Endothelial cell of umbilical vein (primary cell): ENCODE measurements around the gene ATP1A4. TPM values are rescaled to one million over a fixed set of nuclear protein-coding genes. Genes with fewer than 3 reads are reported as not detected.

ENCODE experiments used
- BruUV-seq: library from RNA; stranded (reverse); fragments of 400-500 nt; replicated peaks from 2 replicates; lab custom pipeline; 2021; lab: Mats Ljungman, UMichigan
- CTCF ChIA-PET: fragments of 300-600, 350-600 bp; sonication (Branson Sonifier 250); formaldehyde crosslinking; loops from one replicate; lab custom pipeline; 2021; ENCODE audit warnings: antibody characterized with exemption, inconsistent platforms; lab: Charles Lee
- POLR2A ChIA-PET: fragments of 300-600, 350-600 bp; sonication (Branson Sonifier 250); formaldehyde crosslinking; loops from one replicate; lab custom pipeline; 2021; ENCODE audit warnings: antibody characterized with exemption, inconsistent platforms; lab: Charles Lee
- DNase-seq: peaks from one replicate; pipeline ENCODE4 v3.0.0-alpha.2; 2011; ENCODE audit warnings: low read depth, low spot score
- FAIRE-seq: peaks from 2 replicates; lab custom pipeline; 2011; peaks lifted over from hg19 to GRCh38; lab: Jason Lieb, UNC
- H2AFZ ChIP-seq: 2 replicates; pipeline ENCODE4 v1.6.0; 2012; ENCODE audit warnings: low read depth, low read length, control low read depth, inconsistent platforms
- H3K27ac ChIP-seq: 2 replicates; pipeline ENCODE4 v1.5.1; 2011; ENCODE audit warnings: low read depth, mild to moderate bottlenecking, control low read depth, low read length, moderate library complexity; ENCODE audit not compliant: insufficient read depth
- H3K27me3 ChIP-seq, 2 experiments: 2 replicates each; pipeline versions ENCODE4 v1.6.0 to v1.6.1; 2011; ENCODE audit warnings: low read length in 2 of 2, mixed read lengths in 1 of 2; ENCODE audit not compliant: control insufficient read depth in 2 of 2, insufficient read depth in 2 of 2
- H3K36me3 ChIP-seq, 2 experiments: 2 replicates in 1 of 2; 3 replicates in 1 of 2; pipeline ENCODE4 v1.5.1; 2011; ENCODE audit warnings: low read length in 2 of 2, mild to moderate bottlenecking in 1 of 2, moderate library complexity in 1 of 2; ENCODE audit not compliant: control insufficient read depth in 2 of 2, insufficient read depth in 2 of 2; ENCODE audit errors: extremely low read depth in 1 of 2
- H3K4me1 ChIP-seq: 3 replicates; pipeline ENCODE4 v1.5.1; 2011; ENCODE audit warnings: mild to moderate bottlenecking, low read length; ENCODE audit not compliant: control insufficient read depth, insufficient read depth; ENCODE audit errors: extremely low read depth
- H3K4me2 ChIP-seq: 2 replicates; pipeline ENCODE4 v1.6.1; 2011; ENCODE audit warnings: low read length, control low read depth, mixed read lengths; ENCODE audit not compliant: insufficient read depth
- H3K4me3 ChIP-seq, 3 experiments: fragments of 200-600 bp in 1 of 3; sonication (generic), shearing (Covaris generic) in 1 of 3; replicated peaks in 1 of 3; 2 replicates each; pipeline ENCODE4 v1.5.1; 2011 to 2016; ENCODE audit warnings: control low read depth in 3 of 3, low read length in 3 of 3, mild to moderate bottlenecking in 2 of 3, inconsistent platforms in 1 of 3, low read depth in 1 of 3, moderate library complexity in 1 of 3; ENCODE audit not compliant: insufficient read depth in 1 of 3
- H3K79me2 ChIP-seq: 2 replicates; pipeline ENCODE4 v1.6.0; 2012; ENCODE audit warnings: low read length, inconsistent platforms; ENCODE audit not compliant: control insufficient read depth, insufficient read depth
- H3K9ac ChIP-seq: replicated peaks from 2 replicates; pipeline ENCODE3; 2011; ENCODE audit warnings: low read length, control low read depth; ENCODE audit not compliant: insufficient read depth; ENCODE audit errors: extremely low read depth
- H3K9me1 ChIP-seq: replicated peaks from 3 replicates; pipeline ENCODE4 v1.6.0; 2011; ENCODE audit warnings: mild to moderate bottlenecking, low read length; ENCODE audit not compliant: control insufficient read depth, insufficient read depth; ENCODE audit errors: extremely low read depth
- H3K9me3 ChIP-seq: replicated peaks from 2 replicates; pipeline ENCODE4 v1.5.1; 2012; ENCODE audit warnings: low read length, inconsistent platforms; ENCODE audit not compliant: control insufficient read depth, insufficient read depth
- H4K20me1 ChIP-seq: replicated peaks from 2 replicates; pipeline ENCODE3; 2011; ENCODE audit warnings: mild to moderate bottlenecking, low read length; ENCODE audit not compliant: control insufficient read depth, insufficient read depth; ENCODE audit errors: extremely low read depth
- CTCF ChIP-seq, 2 donors: IDR thresholded peaks; 1 replicate in 1 of 2; 2 replicates in 1 of 2; pipeline ENCODE4 v1.5.1; 2011; ENCODE audit warnings: low read length in 2 of 2, mild to moderate bottlenecking in 2 of 2, moderate library complexity in 2 of 2, control low read depth in 1 of 2, inconsistent platforms in 1 of 2, low read depth in 1 of 2; ENCODE audit not compliant: insufficient read depth in 1 of 2; ENCODE audit errors: extremely low read depth in 1 of 2
- EZH2 ChIP-seq: IDR thresholded peaks from 2 replicates; pipeline ENCODE4 v1.6.1; 2012; ENCODE audit warnings: borderline replicate concordance, low read depth, mild to moderate bottlenecking, moderate library complexity, low read length, inconsistent platforms; ENCODE audit not compliant: severe bottlenecking
- FOS ChIP-seq: IDR thresholded peaks from 2 replicates; pipeline ENCODE4 v1.6.1; 2011; ENCODE audit warnings: mild to moderate bottlenecking, low read length, moderate library complexity, borderline replicate concordance; ENCODE audit not compliant: insufficient read depth
- GATA2 ChIP-seq: IDR thresholded peaks from 2 replicates; pipeline ENCODE4 v1.7.0; 2011; ENCODE audit warnings: low read depth, mild to moderate bottlenecking, moderate library complexity, mixed read lengths, low read length; ENCODE audit not compliant: insufficient read length, insufficient read depth
- JUN ChIP-seq: IDR thresholded peaks from 2 replicates; pipeline ENCODE4 v1.6.1; 2011; ENCODE audit warnings: borderline replicate concordance, low read depth; ENCODE audit not compliant: insufficient read length, insufficient read depth
- MYC ChIP-seq: IDR thresholded peaks from one replicate; pipeline ENCODE4 v1.6.1; 2011; ENCODE audit warnings: mild to moderate bottlenecking, low read depth, low read length
- POLR2A ChIP-seq: IDR thresholded peaks from 2 replicates; pipeline ENCODE4 v1.6.1; 2012; ENCODE audit warnings: low read depth, mild to moderate bottlenecking, control low read depth, low read length
- POLR2AphosphoS5 ChIP-seq: IDR thresholded peaks from 2 replicates; pipeline ENCODE4 v1.6.1; 2012; ENCODE audit warnings: low read depth, mild to moderate bottlenecking, control low read depth, low read length, moderate library complexity; ENCODE audit not compliant: insufficient read depth
- dilution Hi-C: fragments of 300-500 bp; cut with MboI; formaldehyde crosslinking; loops from one replicate; pipeline ENCODE4 v1.15.0; 2019; ENCODE audit warnings: low sequenced_read_pairs; ENCODE audit not compliant: extremely low pct_ligation_motif_present
- intact Hi-C: fragments of 100-400 bp; cut with micrococcal nuclease; formaldehyde crosslinking; loops from one replicate; pipeline ENCODE4 v1.10.0; 2022
- polyA plus RNA-seq, 4 experiments: library from polyadenylated mRNA; depleted of rRNA in 3 of 4; stranded (reverse) in 3 of 4; unstranded in 1 of 4; fragments of >200 nt; gene quantifications; 2 replicates each; pipeline versions ENCODE4 v1.2.1 to v1.2.3, GENCODE V29; 2011 to 2012; ENCODE audit warnings: missing spikeins in 1 of 4
- total RNA-seq: library from RNA; stranded (reverse); gene quantifications from 2 replicates; pipeline ENCODE4 v1.2.3, GENCODE V29; 2021
- TF ChIP-seq, protein P1 (sequence below): IDR thresholded peaks from 2 replicates; pipeline ENCODE4 v1.6.1; 2011; ENCODE audit not compliant: insufficient read depth, insufficient read length

Gene ATP1A4
- total and polyA plus RNA-seq, 2 donors (not counting 3 experiments of a cell fraction or from before 2014, with no cell fraction given), result not detected

DNA sequence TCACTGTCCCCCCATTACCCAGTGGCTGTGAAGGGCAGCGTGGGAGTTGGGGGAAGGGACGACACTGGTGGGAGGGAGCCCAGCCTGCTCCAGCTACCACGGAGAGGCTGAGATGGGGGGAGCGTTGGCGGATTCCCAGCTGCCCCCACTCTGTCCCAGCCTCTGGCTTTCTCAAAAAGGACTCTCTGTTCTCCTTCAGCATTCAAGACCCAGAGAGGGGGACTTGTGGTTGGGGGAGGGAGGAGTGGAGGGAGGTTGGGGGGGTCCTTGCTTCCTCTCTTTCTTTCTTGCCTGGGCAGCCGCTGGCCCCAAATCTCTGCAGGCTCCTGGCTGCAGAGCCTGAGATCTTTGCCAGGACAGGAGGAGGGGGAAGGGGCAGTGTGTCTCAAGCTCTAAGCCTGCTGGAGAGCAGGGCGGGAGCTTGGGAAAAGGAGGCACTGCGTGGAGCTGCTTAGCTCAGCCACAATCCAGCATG, 33.7 kb upstream of the ATP1A4 start:
- CTCF ChIA-PET, result interaction anchor here (0.9 to 1.5 kb wide), 4 partner anchors 10 to 76 kb away, joined by 3 to 5 read pairs (median 3); no protein-coding TSS in a partner anchor
- FAIRE-seq, result no peak
- H3K9me3 ChIP-seq, result no peaks in the 10 kb centered on the region

More for the DNA sequence above, 33.7 kb upstream of the ATP1A4 start:
- H3K9ac ChIP-seq, result no peak overlapping the region
- BruUV-seq, result no TSS peak
- dilution Hi-C loops (no loop called here), intact Hi-C loops (no loop called here)
- H4K20me1 ChIP-seq, result no peaks in the 10 kb centered on the region
- H3K9me1 ChIP-seq, result no peaks in the 10 kb centered on the region
- DNase-seq, result no peak
- TF ChIP-seq MYC, result no peak
- no peak for TF ChIP-seq POLR2A
- TF ChIP-seq POLR2AphosphoS5, result no peak
- no peak for TF ChIP-seq EZH2
- no peak for TF ChIP-seq GATA2
- TF ChIP-seq JUN, result no peak
- TF ChIP-seq CTCF (IDR thresholded peaks at IDR 0.05; ENCODE audit: extremely low read depth in 1 of 2, insufficient read depth in 1 of 2, low read depth in 1 of 2, low read length in 2 of 2), result no peak
- no peak for TF ChIP-seq FOS
- TF ChIP-seq, protein P1, sequence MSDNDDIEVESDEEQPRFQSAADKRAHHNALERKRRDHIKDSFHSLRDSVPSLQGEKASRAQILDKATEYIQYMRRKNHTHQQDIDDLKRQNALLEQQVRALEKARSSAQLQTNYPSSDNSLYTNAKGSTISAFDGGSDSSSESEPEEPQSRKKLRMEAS, result no peak
- no peak overlapping the region for H3K27ac ChIP-seq
- POLR2A ChIA-PET, result no interaction called here
- no peak overlapping the region for H2AFZ ChIP-seq
- no peaks in the 10 kb centered on the region for H3K4me1 ChIP-seq
- H3K4me2 ChIP-seq, result no peak overlapping the region
- H3K79me2 ChIP-seq, result no peaks in the 10 kb centered on the region
- no peak overlapping the region for H3K4me3 ChIP-seq
- no peaks in the 10 kb centered on the region for H3K36me3 ChIP-seq
- H3K27me3 ChIP-seq, result peaks cover 21 to 24% of the 10 kb centered on the region in 2 experiments
